Anterior cingulate cortex (tissue), 58 donors: ENCODE data around the gene TSPEAR.
A peak's percentile ranks its signal among the peaks of the same experiment; 100 is the strongest.

ENCODE experiments used
- DNase-seq, 58 donors: peaks; one replicate each; lab custom pipeline; 2025; lab: John Stamatoyannopoulos, UW

The TSPEAR gene

DNA sequence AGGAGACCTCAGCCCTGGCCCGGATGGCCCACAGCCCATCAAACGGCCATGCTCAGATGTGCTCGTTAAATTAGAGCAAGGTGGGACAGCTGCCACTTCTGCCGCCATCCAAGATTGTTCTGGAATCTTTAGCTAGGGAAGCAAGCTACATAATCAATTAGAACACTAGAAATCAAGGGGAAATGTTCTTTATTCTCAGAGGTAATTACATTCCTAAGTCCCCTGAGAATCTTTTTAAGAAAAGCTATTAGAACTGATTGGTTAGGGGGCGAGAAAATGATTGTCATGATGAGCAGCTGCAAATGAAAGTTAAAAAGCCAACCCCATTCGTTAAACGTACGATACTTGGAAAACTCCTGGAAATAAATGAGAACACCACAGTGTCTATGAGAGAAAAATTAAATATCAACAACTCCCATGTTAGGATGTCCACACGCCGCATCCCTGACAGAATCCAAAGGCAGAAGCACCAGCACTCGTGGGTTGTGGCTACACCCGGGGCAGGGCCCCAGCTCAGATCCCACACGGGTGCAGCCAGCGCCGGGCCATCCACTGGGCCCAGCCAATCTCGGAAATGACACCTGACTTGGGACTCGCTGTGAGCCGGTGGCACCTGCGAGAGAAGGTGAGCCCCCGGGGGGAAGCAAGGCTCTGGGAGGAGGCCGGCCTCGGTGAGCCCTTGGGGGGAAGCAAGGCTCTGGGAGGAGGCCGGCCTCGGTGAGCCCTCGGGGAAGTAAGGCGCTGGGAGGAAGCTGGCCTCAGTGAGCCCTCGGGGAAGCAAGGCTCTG, 209.0 kb downstream of the TSPEAR start:
- no peak for DNase-seq

DNA sequence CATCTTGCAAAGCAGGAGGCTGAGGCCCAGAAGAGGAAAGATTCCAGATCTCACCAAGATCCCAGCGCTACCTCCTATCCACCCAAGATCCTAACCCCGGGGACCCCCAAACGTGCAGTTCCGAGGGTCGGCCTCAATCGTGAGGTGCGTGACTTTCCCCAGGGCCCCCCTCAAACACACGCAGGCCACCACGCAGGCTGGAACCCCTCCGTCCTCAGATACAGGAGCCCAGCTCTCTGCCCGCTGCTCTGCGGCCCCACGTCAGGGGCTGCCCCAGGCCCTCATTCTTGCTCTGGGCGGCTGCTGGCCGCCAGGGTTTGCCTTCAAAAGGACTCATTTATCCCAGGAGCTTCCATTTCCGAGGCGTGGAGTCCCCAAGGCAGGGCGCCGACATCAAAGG, 211.3 kb downstream of the TSPEAR start:
- DNase-seq, result no peak

- no peak for DNase-seq
Measured at GRCh38 chr21:44499631-44500030, 211.7 kb downstream of the TSPEAR start.

GRCh38 chr21:44499211-44499560, 212.2 kb downstream of the TSPEAR start:
- no peak for DNase-seq

DNA sequence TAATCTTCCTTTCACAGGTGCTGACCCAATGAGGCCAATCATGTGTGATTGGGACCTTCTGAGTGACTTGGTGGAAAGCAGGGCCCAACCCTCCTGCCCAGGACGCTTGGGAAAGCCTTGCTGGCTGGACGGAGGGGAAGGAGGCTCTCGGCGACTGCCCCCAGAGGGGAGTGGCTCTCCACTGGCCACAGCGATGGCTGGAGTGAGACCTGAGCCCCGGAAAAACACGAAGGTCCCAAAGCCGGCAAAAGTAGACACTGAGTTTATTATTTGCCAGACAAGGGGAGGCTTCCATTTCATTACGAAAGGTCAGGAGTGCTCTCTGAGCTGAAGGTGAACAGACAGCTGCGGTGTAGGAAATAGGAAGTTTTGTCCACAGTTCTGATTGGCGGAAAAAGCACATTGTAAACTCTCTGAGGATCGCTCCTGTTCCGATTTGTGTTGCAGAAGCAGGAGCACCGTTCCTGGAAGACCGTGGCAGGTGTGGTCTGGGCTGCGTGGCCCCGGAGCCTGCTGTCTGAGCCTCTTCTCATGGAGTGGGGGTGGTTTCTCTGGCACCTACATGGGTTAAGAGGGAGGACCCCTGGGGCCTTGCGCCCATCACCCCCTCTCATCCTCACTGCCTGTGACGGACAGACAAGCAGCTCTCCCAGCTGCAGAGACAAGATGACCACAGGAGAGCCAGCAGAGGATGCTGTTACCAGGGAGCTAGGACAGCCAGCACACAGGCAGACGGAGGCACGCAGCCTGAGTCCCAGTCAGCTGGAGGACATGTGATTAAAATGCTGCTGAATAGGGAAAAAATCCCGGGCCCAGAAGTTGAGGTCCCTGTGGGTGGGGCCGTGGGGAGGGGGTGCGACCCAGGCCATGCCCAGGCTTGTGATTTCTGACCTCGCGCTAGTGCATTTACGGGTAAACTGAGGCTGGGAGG, 212.8 kb downstream of the TSPEAR start:
- DNase-seq, result no peak

- DNase-seq, result peak in 1 of 58 donors; percentile 3
Measured at GRCh38 chr21:44497703-44498126, 213.7 kb downstream of the TSPEAR start.

GRCh38 chr21:44496564-44497550, 214.5 kb downstream of the TSPEAR start:
- peak in 4 of 58 donors; percentile 9 to 22 (median 20) for DNase-seq

DNA sequence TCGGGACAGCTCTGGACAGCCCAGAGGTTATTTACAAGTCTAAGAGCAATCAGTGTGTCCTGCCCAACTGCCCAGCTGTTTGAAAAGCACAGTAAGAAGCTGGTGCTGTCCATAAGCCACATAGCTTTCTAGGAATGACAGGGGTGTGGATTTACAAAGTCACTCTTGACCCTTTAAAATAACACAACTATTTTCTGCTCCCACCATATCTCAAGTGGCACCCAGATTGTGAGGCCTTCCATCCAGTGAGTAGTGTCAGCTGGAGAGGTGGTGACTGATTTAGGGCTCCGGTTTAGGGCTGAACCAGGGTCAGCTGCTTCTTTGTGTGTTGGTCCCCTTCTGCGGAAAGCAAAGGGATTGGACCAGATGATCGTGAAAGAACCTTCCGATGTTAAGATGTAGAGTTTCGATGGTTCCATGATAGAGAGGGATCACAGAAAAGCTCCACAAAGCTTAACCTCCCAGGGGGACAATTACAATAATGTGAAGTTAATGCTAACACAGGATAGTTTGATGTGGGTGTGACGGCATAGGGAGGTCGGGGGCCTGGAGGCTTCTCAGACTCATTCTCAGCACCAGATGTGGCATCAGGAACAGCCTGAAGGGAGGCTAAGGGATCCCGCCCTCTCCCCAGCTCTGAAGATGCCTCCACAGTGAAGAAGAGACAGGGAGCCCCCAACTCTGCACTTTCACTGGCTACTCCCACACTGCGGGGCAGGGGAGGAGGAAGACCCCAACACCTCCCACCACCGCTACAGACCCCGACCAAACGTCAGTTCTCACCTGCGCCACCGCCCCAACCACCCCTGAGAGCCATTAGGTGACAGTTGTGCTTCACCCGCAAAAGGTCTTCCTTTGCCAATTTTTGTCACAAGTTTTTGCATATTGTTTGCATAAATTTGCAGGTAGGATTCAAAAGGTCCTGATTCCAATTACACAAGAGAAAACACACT, 215.5 kb downstream of the TSPEAR start:
- DNase-seq, result no peak

DNA sequence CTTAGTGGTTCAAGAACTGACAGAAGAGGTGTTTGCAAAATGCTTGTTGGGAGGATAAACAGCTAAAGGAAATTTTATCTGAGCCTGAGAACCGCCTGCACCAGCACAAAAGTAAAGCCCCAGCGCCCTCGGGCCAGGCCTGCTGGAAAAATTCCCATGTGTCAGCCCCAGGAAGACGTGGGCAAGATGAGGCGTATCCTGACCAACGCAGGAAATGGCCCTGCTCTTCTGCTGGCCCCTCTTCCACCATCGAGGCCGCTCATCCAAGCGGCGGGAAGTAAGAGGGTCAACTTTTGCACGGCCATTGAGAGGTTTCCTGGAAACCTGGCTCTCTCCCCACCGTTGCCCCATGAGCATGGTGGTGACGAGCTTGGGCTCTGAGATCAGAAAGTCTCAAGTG, 216.4 kb downstream of the TSPEAR start:
- no peak for DNase-seq

DNA sequence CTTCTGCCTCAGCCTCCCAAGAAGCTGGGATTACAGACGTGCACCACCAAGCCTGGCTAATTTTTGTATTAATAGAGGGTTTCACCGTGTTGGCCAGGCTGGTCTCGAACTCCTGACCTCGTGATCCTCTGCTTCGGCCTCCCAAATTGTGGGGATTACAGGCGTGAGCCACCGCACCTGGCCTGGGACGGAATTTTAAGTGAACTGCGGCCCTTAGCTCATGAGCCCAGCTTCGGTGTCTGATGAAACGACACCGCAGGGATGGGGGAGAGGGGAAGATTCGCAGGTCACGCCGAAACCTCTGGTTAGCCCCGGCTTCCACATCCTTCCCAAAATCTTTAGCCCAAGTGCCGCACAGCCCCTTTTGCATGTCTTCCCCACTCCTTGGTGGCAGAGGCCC, 217.0 kb downstream of the TSPEAR start:
- DNase-seq, result no peak

DNA sequence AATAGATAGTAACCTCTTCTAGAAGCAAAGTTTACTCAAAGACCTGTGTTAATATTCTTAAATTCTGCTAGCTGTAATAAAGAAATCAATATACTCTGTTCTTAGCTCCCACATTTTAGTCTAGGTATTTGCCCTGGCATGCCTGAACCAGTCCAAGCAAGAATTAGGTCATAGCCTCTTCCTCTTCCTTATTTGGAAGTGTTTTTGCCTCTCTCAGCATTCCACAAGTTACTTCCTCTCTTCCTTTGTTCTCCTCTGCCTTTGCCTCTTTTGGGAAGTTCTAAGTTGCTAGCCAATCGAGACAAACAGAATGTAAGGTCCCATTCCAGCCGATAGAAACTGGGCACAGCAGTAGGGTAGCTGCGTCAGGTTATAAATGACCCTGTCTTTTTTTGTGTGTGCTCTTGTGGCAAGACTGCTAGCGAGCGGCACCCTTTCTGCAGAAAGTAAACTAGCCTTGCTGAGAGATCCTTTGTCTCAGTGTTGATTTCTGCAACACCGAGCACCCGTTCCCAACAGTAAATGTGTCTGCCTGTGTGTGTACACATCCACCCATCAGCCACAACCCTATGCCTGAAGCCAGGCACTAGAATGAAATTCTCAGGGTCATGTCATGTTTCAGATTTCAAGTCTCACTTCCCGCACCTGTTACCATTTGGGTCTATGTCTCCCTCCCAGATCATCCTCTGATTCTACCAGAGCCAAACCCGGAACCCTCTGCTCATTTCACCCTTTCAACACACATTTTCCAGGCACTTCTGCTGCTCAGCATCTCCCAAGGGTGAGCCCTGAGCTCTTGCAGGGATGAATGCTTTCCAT, 218.6 kb downstream of the TSPEAR start:
- no peak for DNase-seq

GRCh38 chr21:44490816-44491215, 220.6 kb downstream of the TSPEAR start:
- no peak for DNase-seq

DNA sequence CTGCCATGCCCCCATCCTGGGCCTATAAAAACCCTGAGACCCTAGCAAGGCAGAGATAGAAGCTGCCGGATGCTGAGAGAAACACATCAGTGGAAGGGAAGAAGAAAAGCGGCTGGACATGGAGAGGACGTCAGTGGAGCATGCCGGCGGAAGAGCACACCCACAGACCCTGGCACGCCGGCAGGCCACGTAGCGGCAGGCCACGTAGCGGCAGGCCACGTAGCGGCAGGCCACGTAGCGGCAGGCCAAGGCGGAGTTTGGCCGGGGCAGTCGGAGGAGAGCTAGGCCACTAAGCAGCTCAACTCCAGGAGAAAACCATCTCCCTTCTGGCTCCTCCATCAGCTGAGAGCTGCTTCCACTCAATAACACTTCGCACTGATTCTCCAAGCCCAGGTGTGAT, 221.0 kb downstream of the TSPEAR start:
- no peak for DNase-seq

DNA sequence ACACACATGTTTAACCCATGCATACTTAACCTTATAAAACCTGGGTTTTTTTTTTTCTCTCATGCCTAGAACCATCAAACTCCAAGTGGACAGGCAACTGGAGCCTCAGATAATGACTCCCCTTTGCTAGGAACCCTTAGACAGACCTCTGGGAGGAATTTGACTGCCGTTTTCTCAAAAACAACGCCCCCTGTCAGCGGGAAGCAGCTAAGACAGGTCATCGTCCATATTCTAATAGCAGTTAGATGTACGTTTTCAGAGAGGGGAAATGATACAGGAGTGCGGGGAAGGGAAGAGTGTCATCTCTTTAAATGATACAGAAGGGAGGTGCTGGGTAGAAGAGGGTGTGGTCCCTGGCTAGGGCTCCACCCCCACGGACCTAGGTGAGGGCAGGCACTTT, 221.4 kb downstream of the TSPEAR start:
- DNase-seq, result no peak

GRCh38 chr21:44487831-44488230, 223.5 kb downstream of the TSPEAR start:
- no peak for DNase-seq

DNA sequence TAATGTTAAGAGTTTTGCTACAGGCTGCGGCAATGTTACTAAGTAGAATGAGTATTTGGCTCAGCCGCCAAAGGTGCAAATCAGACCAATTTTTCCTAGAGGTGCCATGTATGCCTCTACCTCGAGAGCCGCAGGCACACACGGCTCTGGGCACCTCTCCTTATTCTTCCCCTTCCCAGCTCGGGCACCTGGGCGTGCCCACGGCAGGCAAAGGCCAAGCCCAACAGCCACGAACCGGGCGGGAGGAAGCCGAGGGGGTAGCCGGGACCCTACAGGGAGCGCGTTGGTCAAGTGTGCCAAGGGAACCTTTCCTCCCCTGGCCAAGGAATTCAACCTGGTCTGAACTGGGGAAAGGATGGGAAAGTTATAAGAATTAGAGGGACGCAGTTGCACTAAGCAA, 225.1 kb downstream of the TSPEAR start:
- no peak for DNase-seq

DNA sequence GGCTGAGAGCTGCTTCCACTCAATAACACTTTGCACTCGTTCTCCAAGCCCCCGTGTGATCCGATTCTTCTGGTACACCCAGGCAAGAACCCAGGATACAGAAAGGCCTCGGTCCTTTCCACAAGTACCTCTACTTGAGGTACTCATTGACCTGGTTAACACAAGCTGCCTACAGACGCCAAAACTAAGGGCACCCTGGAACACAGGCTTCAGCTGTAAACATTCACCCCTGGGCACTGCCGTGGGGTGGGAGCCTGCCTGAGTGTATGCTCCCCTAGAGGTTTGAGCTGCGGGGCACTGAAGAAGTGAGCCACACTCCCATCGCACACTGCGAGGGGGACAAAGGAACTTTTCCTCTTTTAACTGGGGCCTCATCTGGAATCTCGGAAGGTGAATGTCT, 225.6 kb downstream of the TSPEAR start:
- no peak for DNase-seq

DNA sequence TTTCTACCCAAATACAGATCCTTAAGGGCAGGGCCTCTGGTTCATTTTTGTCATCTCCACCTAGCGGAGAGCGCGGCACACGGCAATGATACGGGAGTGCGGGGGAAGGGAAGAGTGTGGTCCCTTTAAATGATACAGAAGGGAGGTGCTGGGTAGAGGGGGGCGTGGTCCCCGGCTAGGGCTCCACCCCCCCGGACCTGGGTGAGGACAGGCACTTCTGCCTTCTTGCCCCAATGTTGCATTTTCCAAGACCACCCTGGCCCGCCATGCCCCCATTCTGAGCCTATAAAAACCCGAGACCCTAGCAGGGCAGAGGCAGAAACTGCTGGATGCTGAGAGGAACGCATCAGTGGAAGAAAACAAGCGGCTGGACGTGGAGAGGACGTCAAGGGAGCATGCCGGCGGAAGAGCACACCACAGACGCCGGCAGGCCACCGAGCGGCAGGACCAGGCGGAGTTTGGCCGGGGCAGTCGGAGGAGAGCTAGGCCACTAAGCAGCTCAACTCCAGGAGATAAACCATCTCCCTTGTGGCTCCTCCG, 226.0 kb downstream of the TSPEAR start:
- DNase-seq, result no peak
